WTC11 (cell line): ENCODE measurements around the gene RBM19.

ENCODE experiments used
- JUN ChIP-seq: sonication (generic); formaldehyde crosslinking; IDR thresholded peaks from 2 replicates; pipeline ENCODE4 v1.8.0; 2023; ENCODE audit warnings: mild to moderate bottlenecking, missing genetic modification reagents
- TF ChIP-seq, protein P1 (sequence below): sonication (generic); formaldehyde crosslinking; IDR thresholded peaks from 2 replicates; pipeline ENCODE4 v1.8.1; 2022; ENCODE audit warnings: low read depth, missing genetic modification reagents, borderline replicate concordance
- TF ChIP-seq, protein P2 (sequence below): sonication (generic); formaldehyde crosslinking; IDR thresholded peaks from 2 replicates; pipeline ENCODE4 v1.8.0; 2022; ENCODE audit warnings: mild to moderate bottlenecking, missing genetic modification reagents
- TF ChIP-seq, protein P3 (sequence below): sonication (generic); formaldehyde crosslinking; IDR thresholded peaks from 2 replicates; pipeline ENCODE4 v1.8.0; 2023; ENCODE audit warnings: missing genetic modification reagents, mild to moderate bottlenecking, borderline replicate concordance
- TF ChIP-seq, protein P4 (sequence below): fragments of 250-450 bp; sonication (Bioruptor Pico); conservative IDR thresholded peaks from 2 replicates; pipeline ENCODE4 v1.9.0; 2021; ENCODE audit warnings: mild to moderate bottlenecking
- TF ChIP-seq, protein P5 (sequence below): sonication (generic); formaldehyde crosslinking; IDR thresholded peaks from 2 replicates; pipeline ENCODE4 v1.8.1; 2023; ENCODE audit warnings: mild to moderate bottlenecking, missing genetic modification reagents, borderline replicate concordance
- TF ChIP-seq, protein P6 (sequence below): fragments of 200-600 bp; IDR thresholded peaks from 2 replicates; pipeline ENCODE4 v1.8.0; 2022; ENCODE audit warnings: antibody characterized with exemption

DNA sequence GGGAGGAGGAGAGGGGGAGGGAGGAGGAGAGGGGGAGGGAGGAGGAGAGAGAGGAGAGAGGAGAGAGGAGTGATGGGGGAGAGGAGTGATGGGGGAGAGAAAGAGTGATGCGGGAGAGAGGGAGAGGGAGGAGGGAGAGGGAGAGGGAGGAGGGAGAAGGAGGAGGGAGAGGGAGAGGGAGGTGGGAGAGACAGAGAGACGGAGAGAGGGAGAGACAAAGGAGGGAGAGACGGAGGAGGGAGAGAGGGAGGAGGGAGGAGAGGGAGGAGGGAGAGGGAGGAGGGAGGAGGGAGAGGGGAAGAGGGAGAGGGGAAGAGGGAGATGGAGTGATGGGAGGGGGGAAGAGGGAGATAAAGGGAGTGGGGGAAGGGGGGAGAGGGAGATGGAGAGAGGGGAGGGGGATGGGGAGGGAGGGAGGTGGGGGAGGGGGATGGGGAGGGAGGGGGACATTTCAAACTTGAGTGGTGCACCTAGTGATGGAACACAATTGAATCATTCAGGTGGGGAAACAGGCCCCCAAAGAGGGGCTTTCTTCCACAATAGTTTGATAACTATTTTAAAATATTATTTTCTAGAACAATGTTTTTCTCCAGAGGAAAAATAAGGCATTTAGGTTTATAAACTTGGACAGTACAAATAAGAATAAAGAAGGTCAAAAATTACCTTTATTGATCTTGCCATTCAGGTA, 46.8 kb upstream of the RBM19 start:
- TF ChIP-seq, protein P1, sequence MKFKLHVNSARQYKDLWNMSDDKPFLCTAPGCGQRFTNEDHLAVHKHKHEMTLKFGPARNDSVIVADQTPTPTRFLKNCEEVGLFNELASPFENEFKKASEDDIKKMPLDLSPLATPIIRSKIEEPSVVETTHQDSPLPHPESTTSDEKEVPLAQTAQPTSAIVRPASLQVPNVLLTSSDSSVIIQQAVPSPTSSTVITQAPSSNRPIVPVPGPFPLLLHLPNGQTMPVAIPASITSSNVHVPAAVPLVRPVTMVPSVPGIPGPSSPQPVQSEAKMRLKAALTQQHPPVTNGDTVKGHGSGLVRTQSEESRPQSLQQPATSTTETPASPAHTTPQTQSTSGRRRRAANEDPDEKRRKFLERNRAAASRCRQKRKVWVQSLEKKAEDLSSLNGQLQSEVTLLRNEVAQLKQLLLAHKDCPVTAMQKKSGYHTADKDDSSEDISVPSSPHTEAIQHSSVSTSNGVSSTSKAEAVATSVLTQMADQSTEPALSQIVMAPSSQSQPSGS, result no peak
- TF ChIP-seq, protein P2, sequence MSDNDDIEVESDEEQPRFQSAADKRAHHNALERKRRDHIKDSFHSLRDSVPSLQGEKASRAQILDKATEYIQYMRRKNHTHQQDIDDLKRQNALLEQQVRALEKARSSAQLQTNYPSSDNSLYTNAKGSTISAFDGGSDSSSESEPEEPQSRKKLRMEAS (CRISPR knock-in tag), result no peak
- TF ChIP-seq, protein P3, sequence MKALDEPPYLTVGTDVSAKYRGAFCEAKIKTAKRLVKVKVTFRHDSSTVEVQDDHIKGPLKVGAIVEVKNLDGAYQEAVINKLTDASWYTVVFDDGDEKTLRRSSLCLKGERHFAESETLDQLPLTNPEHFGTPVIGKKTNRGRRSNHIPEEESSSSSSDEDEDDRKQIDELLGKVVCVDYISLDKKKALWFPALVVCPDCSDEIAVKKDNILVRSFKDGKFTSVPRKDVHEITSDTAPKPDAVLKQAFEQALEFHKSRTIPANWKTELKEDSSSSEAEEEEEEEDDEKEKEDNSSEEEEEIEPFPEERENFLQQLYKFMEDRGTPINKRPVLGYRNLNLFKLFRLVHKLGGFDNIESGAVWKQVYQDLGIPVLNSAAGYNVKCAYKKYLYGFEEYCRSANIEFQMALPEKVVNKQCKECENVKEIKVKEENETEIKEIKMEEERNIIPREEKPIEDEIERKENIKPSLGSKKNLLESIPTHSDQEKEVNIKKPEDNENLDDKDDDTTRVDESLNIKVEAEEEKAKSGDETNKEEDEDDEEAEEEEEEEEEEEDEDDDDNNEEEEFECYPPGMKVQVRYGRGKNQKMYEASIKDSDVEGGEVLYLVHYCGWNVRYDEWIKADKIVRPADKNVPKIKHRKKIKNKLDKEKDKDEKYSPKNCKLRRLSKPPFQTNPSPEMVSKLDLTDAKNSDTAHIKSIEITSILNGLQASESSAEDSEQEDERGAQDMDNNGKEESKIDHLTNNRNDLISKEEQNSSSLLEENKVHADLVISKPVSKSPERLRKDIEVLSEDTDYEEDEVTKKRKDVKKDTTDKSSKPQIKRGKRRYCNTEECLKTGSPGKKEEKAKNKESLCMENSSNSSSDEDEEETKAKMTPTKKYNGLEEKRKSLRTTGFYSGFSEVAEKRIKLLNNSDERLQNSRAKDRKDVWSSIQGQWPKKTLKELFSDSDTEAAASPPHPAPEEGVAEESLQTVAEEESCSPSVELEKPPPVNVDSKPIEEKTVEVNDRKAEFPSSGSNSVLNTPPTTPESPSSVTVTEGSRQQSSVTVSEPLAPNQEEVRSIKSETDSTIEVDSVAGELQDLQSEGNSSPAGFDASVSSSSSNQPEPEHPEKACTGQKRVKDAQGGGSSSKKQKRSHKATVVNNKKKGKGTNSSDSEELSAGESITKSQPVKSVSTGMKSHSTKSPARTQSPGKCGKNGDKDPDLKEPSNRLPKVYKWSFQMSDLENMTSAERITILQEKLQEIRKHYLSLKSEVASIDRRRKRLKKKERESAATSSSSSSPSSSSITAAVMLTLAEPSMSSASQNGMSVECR (CRISPR knock-in tag), result no peak
- TF ChIP-seq, protein P4, sequence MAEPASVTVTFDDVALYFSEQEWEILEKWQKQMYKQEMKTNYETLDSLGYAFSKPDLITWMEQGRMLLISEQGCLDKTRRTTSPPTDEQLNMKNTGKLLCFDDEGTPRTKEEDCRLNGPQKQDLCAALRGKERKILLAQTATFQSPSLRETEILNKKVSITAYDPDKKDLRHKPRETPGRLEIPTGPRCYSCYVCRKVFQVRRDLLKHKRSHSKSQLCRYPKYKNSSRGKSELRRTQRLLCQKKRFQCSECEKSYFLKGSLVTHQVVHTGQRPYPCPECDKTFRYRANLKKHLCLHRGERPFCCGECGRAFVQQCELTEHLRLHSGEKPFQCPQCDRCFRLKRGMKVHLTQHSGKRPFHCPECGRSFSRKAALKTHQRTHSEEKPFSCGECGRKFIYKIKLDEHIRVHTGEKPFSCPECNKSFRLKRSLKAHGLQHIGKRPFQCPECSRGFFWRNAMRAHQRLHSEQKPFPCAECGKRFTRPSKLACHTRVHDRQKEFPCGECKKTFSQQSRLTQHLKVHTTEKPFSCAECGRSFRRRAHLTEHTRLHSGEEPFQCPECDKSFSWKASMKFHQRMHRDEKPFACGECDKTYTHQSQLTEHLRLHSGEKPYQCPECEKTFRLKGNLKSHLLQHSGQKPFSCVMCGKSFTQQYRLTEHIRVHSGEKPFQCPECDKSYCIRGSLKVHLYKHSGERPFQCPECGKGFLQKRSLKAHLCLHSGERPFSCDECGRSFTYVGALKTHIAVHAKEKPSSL, result no peak
- TF ChIP-seq, protein P5, sequence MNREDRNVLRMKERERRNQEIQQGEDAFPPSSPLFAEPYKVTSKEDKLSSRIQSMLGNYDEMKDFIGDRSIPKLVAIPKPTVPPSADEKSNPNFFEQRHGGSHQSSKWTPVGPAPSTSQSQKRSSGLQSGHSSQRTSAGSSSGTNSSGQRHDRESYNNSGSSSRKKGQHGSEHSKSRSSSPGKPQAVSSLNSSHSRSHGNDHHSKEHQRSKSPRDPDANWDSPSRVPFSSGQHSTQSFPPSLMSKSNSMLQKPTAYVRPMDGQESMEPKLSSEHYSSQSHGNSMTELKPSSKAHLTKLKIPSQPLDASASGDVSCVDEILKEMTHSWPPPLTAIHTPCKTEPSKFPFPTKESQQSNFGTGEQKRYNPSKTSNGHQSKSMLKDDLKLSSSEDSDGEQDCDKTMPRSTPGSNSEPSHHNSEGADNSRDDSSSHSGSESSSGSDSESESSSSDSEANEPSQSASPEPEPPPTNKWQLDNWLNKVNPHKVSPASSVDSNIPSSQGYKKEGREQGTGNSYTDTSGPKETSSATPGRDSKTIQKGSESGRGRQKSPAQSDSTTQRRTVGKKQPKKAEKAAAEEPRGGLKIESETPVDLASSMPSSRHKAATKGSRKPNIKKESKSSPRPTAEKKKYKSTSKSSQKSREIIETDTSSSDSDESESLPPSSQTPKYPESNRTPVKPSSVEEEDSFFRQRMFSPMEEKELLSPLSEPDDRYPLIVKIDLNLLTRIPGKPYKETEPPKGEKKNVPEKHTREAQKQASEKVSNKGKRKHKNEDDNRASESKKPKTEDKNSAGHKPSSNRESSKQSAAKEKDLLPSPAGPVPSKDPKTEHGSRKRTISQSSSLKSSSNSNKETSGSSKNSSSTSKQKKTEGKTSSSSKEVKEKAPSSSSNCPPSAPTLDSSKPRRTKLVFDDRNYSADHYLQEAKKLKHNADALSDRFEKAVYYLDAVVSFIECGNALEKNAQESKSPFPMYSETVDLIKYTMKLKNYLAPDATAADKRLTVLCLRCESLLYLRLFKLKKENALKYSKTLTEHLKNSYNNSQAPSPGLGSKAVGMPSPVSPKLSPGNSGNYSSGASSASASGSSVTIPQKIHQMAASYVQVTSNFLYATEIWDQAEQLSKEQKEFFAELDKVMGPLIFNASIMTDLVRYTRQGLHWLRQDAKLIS (CRISPR knock-in tag), result no peak
- TF ChIP-seq, protein P6, sequence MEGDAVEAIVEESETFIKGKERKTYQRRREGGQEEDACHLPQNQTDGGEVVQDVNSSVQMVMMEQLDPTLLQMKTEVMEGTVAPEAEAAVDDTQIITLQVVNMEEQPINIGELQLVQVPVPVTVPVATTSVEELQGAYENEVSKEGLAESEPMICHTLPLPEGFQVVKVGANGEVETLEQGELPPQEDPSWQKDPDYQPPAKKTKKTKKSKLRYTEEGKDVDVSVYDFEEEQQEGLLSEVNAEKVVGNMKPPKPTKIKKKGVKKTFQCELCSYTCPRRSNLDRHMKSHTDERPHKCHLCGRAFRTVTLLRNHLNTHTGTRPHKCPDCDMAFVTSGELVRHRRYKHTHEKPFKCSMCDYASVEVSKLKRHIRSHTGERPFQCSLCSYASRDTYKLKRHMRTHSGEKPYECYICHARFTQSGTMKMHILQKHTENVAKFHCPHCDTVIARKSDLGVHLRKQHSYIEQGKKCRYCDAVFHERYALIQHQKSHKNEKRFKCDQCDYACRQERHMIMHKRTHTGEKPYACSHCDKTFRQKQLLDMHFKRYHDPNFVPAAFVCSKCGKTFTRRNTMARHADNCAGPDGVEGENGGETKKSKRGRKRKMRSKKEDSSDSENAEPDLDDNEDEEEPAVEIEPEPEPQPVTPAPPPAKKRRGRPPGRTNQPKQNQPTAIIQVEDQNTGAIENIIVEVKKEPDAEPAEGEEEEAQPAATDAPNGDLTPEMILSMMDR, result no peak
- TF ChIP-seq JUN (CRISPR knock-in tag), result no peak
